ENCODE results near the gene CC2D2A.

CC2D2A gene

GRCh38 chr4:15451181-15451865, 18.4 kb upstream of the CC2D2A start:
- Histone ChIP-seq H3K36me3 (ENCODE audit: low read depth) (no peaks in the 10 kb centered on the region), H3K9me3 (ENCODE audit: severe bottlenecking) (no peaks in the 10 kb centered on the region), H3K4me1 (ENCODE audit: insufficient read depth, poor library complexity, severe bottlenecking) (peaks cover 20% of the 10 kb centered on the region), H3K4me3 (ENCODE audit: severe bottlenecking) (no peak overlapping the region), H3K27me3 (ENCODE audit: insufficient read depth, poor library complexity, severe bottlenecking) (no peaks in the 10 kb centered on the region), H3K27ac (ENCODE audit: poor library complexity, severe bottlenecking) (peak overlapping the region; percentile 73)
- DNase-seq (ENCODE audit: low spot score) (no peak), ATAC-seq (ENCODE audit: low read depth) (no peak; the same call in 2 of the 3 replicates)
- no peak for TF ChIP-seq CTCF (IDR thresholded peaks at IDR 0.05; ENCODE audit: poor library complexity, severe bottlenecking)

- H3K36me3 ChIP-seq (ENCODE audit: low read depth) = no peaks in the 10 kb centered on the region
- no peaks in the 10 kb centered on the region for H3K27me3 ChIP-seq (ENCODE audit: insufficient read depth, poor library complexity, severe bottlenecking)
- no peak overlapping the region for H3K4me3 ChIP-seq (ENCODE audit: severe bottlenecking)
- ATAC-seq (ENCODE audit: low read depth) (peak; percentile 90), DNase-seq (ENCODE audit: low spot score) (no peak)
- no peaks in the 10 kb centered on the region for H3K9me3 ChIP-seq (ENCODE audit: severe bottlenecking)
- no peak for TF ChIP-seq CTCF (IDR thresholded peaks at IDR 0.05; ENCODE audit: poor library complexity, severe bottlenecking)
- peaks cover 20% of the 10 kb centered on the region for H3K4me1 ChIP-seq (ENCODE audit: insufficient read depth, poor library complexity, severe bottlenecking)
- H3K27ac ChIP-seq (ENCODE audit: poor library complexity, severe bottlenecking) = peak overlapping the region; percentile 73
Observed at GRCh38 chr4:15451866-15452765, 17.6 kb upstream of the CC2D2A start.

GRCh38 chr4:15455290-15455689, 14.4 kb upstream of the CC2D2A start:
- no peak for TF ChIP-seq CTCF (IDR thresholded peaks at IDR 0.05; ENCODE audit: poor library complexity, severe bottlenecking)
- no peaks in the 10 kb centered on the region for H3K27me3 ChIP-seq (ENCODE audit: insufficient read depth, poor library complexity, severe bottlenecking)
- H3K4me1 ChIP-seq (ENCODE audit: insufficient read depth, poor library complexity, severe bottlenecking) = peaks cover 20% of the 10 kb centered on the region
- H3K9me3 ChIP-seq (ENCODE audit: severe bottlenecking) = no peaks in the 10 kb centered on the region
- no peak overlapping the region for H3K27ac ChIP-seq (ENCODE audit: poor library complexity, severe bottlenecking)
- no peak overlapping the region for H3K4me3 ChIP-seq (ENCODE audit: severe bottlenecking)
- no peak for DNase-seq (ENCODE audit: low spot score)
- no peak for ATAC-seq (ENCODE audit: low read depth)
- no peaks in the 10 kb centered on the region for H3K36me3 ChIP-seq (ENCODE audit: low read depth)

GRCh38 chr4:15457406-15458201, 12.1 kb upstream of the CC2D2A start:
- no peak overlapping the region for H3K27ac ChIP-seq (ENCODE audit: poor library complexity, severe bottlenecking)
- H3K36me3 ChIP-seq (ENCODE audit: low read depth) = no peaks in the 10 kb centered on the region
- no peak for DNase-seq (ENCODE audit: low spot score)
- H3K4me3 ChIP-seq (ENCODE audit: severe bottlenecking) = no peak overlapping the region
- H3K9me3 ChIP-seq (ENCODE audit: severe bottlenecking) = no peaks in the 10 kb centered on the region
- ATAC-seq (ENCODE audit: low read depth) = peak; percentile 58; the same call in 2 of the 3 replicates
- peaks cover 1% of the 10 kb centered on the region for H3K4me1 ChIP-seq (ENCODE audit: insufficient read depth, poor library complexity, severe bottlenecking)
- peak; percentile 87 for TF ChIP-seq CTCF (IDR thresholded peaks at IDR 0.05; ENCODE audit: poor library complexity, severe bottlenecking)
- no peaks in the 10 kb centered on the region for H3K27me3 ChIP-seq (ENCODE audit: insufficient read depth, poor library complexity, severe bottlenecking)

Data from RWPE2 (cell line).